GM19193 (cell line): ENCODE results near the gene PPFIBP2.

Experiments used
- POLR2A ChIP-seq: IDR thresholded peaks from 4 replicates; pipeline ENCODE4 v1.6.1; 2011; ENCODE audit not compliant: insufficient read depth, insufficient read length; ENCODE audit errors: extremely low read depth

PPFIBP2 gene

DNA sequence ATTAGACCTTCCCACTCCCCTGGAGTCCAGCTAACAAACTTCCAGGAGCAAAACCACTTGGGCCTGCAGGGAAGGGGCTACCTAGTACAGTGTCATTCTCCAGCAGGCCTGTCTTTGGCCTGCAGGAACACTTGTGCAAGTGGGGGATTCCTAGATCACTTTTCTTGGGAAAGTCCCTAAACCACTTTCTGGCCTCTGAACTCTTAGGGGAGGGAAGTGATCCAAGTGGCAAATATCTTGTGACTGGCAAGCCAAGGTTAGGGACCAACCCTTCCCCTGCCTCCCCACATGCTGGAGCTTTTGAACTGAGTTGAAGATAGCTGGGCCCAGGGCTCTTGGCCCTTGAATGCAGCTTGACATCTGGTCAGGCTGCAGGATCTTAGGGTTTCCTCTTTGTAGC lies 17.2 kb downstream of the PPFIBP2 start:
- no peak for TF ChIP-seq POLR2A

DNA sequence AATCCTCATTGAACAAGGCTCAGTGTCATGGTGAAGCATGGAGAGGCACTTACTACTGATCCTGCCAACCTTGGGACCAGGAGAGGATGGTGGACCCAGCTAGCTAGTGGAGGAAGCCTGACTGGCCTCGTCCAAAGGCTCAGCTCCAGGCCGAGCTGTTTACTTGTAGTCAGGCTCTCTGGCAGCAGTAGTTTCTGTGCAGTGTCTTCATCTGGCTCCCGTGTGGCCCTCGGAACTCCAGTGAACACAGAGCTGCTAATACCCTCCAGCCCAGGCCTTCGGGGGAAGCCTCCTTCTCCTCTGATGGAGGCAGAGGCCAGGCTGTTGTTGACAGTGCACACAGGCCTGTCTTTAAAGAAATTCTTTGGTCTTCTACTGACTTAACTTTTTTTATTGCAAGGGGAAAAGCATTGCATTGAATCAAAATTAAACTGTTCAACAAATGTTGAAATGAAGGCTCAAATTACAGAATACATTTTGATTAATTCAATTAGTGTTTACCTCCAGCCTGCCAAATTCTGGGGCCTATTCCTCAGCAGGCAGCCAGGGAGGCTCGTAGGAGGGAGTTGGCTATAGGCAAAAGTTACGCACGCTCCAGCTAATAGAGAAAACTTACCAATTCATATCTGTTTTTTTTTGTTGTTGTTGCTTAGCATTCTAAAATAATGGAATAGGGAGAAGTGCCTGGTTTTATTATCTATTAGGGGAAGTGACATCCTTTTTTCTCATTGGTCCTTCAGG lies 18.8 kb downstream of the PPFIBP2 start:
- no peak for TF ChIP-seq POLR2A

DNA sequence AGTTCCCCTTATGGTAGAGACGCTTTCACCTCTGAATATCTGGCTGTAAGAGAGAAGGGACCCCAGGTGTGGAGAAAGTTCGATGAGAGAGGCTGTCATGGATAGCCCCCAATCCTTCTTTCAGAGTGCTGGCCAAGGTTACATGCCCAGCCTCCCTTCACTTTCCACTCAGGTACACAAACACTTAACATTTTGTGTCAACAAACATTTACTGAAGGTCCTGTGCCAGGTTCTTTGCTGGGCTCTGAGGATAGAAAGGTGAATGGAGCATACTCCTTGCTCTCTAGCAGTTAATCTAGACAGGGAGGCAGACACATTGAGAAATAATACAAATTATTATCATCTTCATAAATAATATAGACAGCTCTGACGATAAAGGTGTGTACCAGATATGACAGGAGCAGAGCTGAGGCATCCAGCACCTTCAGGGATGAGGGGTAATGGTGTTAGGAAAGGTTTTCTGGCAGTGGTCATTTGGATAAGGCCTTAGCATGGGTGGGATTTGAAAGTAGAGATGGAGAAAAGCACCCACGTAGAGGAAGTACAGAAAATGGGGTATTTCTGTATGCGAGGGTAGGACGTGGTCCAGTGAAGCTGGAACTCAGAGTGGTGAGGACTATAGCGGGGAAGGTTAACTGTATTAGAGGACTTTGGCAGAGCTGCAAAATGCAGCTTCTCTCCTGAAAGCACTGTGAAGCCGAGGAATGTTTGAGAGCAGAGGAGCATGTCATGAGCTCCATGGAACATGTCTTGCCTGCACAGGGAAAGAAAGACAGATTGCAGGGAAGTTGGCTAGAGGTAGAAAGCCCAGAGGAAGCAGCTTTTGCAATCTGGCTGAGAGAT lies 19.6 kb downstream of the PPFIBP2 start:
- no peak for TF ChIP-seq POLR2A

DNA sequence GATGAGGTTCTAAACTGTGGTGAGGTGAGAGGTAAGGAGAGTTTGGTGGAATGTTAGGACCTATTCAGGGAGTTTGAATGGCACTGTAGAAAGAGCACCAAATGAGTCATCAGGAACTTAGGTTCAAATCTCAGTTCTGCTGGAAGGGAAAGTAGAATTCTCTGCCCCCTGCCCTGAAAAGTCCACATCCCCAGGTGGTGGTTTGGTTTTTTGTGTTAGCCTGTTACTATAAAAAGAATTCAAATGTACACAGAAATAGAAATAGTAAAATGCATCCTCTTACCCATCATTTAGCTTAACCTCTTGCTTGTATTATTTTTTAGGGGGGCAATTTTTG lies 20.2 kb downstream of the PPFIBP2 start:
- no peak for TF ChIP-seq POLR2A

DNA sequence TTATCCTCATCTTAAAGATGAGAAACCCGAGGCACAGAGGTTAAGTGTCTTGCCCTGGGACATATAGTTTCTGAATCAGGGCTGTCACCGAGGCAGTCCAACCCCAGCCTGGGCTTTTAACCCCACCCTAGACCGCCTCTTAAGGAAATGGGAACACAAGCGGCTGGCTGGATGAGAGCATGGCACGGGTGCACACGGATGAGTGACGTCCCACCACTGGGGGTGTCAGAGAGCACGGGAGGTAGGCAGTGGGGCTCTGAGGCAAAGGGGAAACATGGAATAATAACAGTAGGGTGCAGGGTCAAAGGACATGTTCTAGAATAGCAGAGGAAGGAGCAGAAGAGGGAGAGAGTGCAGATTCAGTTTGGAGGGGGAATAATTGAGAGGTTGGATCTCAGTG lies 22.3 kb downstream of the PPFIBP2 start:
- no peak for TF ChIP-seq POLR2A

DNA sequence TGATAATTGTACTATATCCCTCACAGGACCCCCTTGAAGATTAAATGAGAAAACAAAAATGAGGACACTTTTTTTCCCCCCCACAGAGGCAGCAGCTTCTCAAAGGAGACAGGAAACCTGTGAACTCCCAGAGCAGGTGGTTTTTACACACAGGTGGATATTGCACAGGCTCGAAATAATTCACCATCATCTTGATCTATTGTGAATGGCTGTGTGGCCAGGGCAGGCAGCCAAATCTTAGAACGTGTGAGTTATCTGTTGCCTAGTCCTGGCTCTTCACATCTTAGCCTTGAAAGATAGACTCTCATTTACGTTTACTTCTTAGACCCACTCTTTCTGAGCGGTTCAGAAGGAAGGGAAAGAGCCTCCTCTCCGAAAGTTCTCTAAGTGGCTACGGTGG lies 23.5 kb downstream of the PPFIBP2 start:
- TF ChIP-seq POLR2A, result no peak

DNA sequence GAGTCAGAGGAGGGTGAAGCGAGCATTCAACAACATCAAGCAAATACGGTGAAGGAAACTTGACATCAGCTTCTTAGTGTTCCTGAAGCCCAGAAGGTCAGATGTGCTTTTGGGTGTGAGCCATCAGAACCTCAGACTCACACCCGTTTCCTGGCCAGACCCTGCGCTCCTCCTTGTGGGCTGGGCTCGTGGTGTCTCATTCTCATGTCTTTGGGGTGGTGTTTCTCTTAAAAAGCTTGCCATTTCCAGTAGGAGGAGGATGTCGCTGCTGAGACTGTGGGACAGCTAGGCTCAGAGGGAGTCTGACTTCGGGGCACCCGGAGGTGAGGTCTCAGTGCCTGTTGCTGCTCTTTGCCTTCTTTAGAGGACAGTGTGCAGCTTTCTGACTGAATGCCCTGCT lies 24.2 kb downstream of the PPFIBP2 start:
- TF ChIP-seq POLR2A, result no peak

DNA sequence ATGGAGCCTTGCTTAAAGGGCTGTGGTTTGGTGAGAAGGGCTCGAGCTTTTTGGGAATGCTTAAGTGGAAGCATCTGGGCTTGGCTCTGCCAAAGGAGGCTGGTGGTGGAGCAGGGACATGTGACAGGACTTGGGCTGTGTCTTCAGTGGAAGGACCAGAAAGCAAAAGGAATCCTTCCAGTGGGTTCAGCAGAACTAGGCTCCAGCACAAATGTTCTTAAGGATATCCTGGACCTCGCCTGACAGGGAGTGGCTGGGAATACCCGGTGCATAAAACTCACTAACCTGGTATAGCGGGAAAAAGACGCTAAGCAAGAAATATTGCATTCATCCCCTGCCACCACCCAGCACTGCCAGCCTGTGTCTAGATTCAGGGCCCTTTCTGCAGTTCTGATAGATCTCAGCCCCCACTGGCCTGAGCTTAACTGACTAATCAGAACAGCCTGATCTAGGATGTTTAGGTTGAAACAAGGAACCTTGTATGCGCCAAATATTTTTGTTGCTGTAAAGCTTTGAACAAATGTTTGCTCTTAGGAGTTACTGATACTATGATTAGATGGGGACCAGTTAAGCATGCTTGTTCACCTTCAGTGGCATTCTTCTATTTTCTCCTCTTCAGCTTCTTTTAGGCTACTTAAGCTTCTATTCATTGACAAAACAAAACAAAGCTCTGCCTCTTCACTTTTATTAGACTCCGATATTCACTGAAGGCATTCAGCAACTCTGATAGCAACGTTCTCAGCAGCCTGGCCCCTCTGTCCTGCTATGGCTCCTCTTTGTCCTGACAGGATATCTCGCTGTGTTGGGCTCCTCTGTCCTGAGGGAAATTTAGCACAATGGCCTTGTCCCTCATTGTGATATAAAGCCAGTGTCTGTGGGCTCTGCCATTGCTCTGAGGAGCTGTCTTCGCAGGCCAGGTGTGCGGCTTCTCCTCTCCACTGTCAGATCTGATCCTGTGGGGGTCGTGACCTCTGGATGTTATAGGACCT lies 25.0 kb downstream of the PPFIBP2 start:
- no peak for TF ChIP-seq POLR2A

DNA sequence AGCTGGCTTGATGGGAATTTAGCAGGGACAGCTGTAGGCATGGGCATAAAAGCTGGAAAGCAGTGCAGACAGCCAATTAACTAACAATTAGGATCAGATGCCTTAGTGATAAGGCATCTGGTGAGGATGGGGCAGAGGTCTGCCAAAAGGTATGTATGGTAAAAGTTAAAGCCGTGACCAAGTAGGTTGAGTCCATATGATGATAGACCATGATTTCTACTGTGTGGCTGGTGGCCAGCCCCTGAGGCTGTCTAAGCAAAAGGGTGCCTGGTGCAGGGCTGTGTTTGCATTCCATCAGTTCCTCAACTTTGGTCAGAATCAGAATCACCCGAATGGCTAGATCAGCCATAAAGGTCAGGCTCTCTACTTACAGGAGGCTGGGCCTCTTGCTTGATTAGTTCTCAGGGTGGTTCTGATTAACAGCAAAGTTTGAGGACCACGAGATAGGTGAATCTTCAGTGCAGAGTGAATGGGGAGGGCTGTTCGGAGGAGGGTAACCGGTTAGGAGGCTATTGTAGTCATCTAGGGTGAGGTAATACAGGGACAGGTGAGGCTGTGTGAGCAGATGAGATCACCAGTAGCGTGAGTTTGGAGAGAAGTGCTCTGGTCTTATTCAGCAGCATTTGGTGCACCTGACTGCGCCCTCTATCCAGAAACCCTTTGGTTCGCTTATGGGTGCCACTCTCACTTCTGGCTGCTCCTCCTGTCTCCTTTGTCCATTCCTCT lies 27.2 kb downstream of the PPFIBP2 start:
- no peak for TF ChIP-seq POLR2A

DNA sequence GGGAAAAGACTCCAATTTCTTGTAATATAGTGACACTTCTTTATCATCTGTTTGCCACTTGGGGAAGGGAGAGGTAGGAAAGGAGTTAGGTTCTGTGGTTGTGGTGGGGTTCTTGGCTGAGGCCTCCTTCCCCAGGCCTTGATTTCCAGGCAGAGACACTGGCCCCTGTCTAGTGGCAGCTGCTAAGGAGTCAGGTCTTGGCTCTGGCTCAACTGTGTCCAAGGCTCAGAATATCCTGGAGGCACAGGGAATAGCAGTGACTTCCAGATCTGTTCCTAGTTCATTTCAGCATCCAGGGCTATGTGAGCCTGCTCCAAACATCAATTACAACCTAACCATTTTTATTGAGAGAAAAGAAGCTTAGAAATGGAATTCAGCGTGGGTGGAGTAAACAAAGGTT lies 29.5 kb downstream of the PPFIBP2 start:
- TF ChIP-seq POLR2A, result no peak

DNA sequence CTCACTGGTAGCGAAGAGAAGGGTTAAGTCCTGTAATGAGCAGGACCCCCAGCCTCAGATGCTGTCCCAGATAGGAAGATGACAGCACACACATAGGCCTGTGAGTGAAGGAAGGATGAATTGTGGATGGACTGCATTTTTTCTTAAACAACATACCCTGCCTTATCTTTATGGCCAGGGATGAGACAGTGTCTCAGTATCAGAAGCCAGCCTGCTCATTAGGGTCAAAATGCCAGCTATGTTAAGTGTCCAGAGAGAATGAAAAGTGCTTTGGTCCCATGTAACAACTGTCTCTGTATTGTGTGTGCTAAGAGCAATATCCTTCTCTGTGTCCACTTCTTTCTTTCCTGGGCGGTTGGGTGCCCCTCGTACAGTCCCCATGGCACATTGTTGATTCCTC lies 30.2 kb downstream of the PPFIBP2 start:
- no peak for TF ChIP-seq POLR2A

DNA sequence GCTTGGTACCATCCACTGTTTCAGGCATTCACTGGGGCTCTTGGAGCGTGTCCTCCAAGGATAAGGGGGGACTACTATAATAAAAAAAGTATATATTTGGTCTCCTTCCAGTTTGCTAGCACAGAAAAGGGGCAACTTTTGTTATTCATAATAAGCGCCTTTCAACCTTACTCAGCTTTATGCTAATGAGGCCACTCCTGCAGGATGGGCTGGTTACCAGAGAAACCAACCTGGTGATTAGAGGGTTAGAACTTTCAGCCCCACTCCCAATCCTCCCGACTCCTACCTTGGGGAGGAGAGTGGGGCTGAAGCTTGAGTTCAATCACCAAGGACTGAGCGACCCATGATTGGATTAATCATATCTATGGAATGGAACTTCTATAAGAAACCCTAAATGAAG lies 31.8 kb downstream of the PPFIBP2 start:
- no peak for TF ChIP-seq POLR2A

DNA sequence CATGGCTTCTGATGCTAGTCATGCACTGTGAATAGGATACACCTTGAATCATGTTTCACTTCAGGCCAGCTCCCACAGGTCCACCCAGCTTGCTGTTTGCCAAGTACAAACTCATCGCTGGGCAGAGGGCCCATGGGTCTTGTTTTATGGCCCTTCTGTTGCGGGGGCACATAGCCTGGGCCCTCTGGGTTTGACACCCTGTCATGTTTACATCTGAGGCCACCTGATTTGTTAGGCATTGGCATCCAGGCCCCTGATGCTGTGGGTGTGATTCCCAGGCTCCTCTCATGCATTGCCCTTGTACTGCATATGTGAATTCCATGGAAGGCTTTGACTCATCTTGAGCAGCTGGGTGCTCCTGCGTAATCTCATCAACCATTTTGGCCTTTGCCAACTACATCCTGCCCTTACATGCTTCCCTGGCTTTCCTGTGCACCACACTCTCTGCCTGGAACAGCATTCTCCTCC lies 32.6 kb downstream of the PPFIBP2 start:
- TF ChIP-seq POLR2A, result no peak

DNA sequence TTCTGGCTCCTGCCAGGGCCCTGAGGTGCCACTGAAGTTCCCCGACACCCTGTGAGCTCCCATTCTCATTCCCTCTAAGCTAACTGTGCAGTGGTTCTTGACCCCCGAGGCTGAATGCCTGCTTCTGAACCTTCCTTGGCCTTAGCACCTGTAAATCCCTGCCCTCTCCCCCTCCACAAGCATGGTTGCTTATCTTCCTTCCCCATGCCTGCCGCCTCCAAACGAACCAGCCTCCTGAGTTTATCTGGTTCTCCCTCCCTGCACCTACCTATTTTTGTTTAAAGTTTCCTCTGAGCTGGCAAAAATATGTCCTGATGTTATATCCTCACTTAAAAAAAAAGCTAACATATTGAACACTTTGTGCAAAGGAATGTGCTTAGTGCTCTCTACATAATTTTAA lies 33.9 kb downstream of the PPFIBP2 start:
- no peak for TF ChIP-seq POLR2A
